ENCODE measurements around the gene NFE2L3.

NFE2L3 gene

DNA sequence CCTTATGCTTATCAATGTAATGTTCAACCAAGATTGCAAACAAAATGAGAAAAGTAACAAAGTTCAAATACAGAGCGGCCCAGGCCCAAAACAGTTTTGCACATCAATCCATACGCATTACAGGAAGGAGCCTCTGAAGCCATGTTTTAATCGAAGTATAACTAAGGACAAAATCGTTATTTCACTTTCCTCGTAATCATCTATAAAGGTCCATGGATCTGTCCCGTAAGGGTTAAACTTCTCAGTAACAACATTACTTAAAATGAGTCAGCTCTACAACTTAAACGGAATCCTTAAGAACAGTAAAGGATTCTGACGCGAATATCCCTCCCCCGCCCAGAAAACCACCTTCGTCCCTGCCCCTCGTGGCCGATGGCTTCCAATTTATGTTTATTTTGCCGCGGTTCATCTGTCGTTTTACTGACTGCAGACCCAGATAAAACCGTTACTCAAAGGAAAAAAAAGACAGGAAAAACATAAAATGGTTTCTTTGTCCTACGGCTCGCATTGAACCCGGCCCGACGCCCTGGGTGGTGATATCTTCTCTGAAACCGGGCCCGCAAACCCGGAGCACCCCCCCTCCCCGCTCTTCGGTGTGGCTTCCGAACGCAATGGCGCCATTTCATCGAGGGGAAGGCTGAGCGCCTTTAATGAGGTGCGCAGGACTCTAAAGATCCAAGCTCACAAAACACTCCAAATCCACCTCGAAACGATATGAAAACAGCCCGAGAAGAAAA, 47.5 kb downstream of the NFE2L3 start:
- H3K27ac ChIP-seq = peak overlapping the region; percentile 99
- TF ChIP-seq, protein P1, sequence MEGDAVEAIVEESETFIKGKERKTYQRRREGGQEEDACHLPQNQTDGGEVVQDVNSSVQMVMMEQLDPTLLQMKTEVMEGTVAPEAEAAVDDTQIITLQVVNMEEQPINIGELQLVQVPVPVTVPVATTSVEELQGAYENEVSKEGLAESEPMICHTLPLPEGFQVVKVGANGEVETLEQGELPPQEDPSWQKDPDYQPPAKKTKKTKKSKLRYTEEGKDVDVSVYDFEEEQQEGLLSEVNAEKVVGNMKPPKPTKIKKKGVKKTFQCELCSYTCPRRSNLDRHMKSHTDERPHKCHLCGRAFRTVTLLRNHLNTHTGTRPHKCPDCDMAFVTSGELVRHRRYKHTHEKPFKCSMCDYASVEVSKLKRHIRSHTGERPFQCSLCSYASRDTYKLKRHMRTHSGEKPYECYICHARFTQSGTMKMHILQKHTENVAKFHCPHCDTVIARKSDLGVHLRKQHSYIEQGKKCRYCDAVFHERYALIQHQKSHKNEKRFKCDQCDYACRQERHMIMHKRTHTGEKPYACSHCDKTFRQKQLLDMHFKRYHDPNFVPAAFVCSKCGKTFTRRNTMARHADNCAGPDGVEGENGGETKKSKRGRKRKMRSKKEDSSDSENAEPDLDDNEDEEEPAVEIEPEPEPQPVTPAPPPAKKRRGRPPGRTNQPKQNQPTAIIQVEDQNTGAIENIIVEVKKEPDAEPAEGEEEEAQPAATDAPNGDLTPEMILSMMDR (conservative IDR thresholded peaks at IDR 0.05) = no peak

DNA sequence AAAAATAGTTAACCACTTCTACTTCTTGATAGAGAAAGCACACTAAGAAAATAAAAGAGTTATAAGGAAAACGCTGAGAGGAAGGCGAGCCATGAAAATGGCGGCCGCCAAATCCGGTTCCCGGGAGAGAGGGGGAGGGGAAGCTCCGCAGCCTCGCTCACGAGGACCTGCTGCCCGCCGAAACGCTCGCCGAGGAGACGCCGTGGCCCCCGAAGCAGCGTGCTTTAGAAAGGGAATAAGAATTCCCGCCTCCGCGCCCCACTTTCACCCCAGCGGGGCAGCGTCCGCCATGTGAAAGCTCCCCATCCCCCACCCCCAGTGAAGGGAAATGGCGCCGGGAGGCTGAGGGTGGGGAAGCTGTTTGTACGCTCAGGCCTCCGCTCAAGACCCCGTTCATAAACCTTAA, 48.0 kb downstream of the NFE2L3 start:
- H3K27ac ChIP-seq = peak overlapping the region; percentile 99
- TF ChIP-seq, protein P1 (conservative IDR thresholded peaks at IDR 0.05) = no peak

DNA sequence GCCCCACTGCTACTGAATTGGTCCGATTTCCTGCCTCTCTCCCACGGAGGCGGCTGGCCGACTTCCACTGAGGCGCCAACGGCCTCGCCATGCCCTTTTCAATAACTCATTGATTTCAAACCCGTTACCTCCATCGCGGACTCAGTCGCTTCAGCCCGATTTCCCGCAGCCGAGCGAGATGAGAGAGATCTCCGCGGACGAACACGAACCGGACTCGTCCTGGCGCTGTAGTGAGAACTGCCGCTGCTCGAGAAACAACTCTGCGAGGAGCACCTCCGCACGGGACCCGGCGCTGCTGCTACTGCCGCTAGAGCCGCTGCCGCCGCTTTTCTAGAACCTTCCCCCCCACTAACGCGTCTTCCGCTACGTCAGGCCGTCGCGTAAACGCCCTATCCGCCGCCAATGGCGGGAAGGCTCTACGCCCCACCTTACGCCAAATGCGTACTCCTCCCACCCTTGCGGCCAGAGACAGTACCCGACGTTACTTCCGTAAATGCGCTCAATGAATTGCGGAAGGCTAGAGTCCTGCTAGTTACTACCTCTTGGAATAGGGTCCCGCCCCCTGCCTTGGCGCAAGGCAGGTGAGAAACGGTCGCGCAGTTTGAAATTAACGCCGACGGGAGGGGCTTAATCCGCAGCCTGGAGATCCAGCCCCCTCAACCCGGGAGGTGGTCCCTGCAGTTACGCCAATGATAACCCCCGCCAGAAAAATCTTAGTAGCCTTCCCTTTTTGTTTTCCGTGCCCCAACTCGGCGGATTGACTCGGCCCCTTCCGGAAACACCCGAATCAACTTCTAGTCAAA, 48.6 kb downstream of the NFE2L3 start, which contains the start of gene HNRNPA2B1:
HNRNPA2B1 (minus strand) TSS at position 303 of the 803 bp plus-strand sequence; CDS start at position 134, 169 bp downstream.
- peak within 1 kb of the TSS; percentile 99 for H3K27ac ChIP-seq
- TF ChIP-seq, protein P1 (conservative IDR thresholded peaks at IDR 0.05) = no peak

DNA sequence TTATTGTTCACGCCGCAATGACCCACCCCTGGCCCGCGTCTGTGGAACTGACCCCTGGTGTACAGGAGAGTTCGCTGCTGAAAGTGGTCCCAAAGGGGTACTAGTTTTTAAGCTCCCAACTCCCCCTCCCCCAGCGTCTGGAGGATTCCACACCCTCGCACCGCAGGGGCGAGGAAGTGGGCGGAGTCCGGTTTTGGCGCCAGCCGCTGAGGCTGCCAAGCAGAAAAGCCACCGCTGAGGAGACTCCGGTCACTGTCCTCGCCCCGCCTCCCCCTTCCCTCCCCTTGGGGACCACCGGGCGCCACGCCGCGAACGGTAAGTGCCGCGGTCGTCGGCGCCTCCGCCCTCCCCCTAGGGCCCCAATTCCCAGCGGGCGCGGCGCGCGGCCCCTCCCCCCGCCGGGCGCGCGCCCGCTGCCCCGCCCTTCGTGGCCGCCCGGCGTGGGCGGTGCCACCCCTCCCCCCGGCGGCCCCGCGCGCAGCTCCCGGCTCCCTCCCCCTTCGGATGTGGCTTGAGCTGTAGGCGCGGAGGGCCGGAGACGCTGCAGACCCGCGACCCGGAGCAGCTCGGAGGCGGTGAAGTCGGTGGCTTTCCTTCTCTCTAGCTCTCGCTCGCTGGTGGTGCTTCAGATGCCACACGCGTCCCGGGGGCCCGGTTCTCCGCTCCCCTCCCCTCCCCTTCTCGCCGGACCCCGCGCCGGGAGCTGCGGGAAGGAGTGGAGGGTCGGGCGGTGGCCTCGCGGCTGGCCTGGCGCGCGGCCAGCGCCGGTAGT, 49.4 kb downstream of the NFE2L3 start, which contains the start of gene CBX3:
CBX3 (plus strand) TSS at position 499 of the 772 bp plus-strand sequence. CDS start 1,254 bp downstream, outside the sequence.
- TF ChIP-seq, protein P1 (conservative IDR thresholded peaks at IDR 0.05) = no peak
- H3K27ac ChIP-seq = peak within 1 kb of the TSS; percentile 99

DNA sequence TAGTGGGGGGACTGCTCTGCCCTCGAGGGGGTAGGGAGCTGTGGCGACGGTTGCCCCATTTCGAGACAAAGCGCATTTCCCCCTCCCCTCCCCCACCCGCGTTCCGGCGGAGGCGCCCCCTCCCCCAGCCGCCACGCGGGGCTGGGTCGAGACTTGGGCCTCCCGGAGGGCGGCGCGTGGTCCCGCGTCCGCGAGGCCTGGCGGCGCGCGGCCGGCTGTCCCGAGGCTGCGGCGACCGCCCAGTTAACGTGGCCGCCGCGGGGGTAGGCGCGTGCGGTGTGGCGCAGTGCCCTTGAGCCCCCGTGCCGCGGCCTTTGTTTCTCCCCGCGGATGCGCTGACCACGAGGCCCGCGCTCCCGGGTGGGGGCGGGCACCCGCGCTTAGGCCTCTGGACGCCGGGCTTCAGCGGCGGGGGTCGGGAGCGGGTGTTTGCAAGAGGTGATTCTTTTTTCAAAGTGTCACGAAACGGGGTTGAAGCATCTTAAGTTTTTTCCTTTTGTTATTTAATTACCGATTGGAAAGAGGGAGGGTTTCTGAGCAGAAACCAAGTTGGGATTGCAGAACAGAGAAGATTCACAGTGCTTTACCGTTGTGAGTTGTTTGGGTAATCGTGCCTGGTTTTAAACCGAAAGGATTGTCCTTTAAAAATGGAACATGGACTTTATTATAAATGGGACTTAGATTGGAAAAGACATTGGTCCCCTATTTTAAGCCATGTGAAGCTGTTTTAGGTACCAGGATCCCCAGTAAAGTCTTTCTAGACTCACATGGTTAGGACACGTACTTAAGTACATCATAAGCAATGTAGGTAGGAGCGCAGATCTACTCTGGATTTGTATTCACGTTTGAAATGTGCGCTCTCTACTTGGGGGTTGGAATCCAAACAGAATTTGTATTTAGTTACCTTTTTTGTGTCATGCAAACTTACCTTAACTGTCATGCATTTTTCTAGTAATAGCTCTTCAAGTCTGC, 50.3 kb downstream of the NFE2L3 start:
- H3K27ac ChIP-seq = peak overlapping the region; percentile 99
- TF ChIP-seq, protein P1 (conservative IDR thresholded peaks at IDR 0.05) = no peak

DNA sequence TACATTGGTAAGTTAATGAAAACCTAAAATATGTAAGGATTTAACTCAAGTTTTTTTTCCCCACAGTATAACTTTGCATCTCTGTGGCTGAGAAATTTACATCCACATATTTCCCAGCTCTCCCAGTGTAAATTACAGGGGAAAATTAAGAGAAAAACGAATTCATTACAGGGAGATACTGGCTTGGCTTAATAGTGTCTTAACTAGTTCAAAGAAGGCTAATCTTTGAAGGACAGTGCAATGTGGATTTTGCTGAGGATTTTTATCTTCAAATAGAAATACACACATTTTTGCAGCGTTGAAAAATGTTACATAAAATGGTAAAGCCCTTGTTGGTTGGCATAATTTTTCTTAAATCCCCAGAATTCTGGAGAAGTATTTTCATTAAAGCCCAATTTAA, 51.0 kb downstream of the NFE2L3 start:
- TF ChIP-seq, protein P1 (conservative IDR thresholded peaks at IDR 0.05) = no peak
- H3K27ac ChIP-seq = peak overlapping the region; percentile 99
